ENCODE data around the gene PLXNA2.

PLXNA2 gene

GRCh38 chr1:208243967-208244916, at the start of gene PLXNA2:
TSS of gene PLXNA2 (minus strand) at chr1:208244384. CDS start at chr1:208217922, 26,462 bp downstream.
- peak within 1 kb of the TSS; percentile 66 for H3K4me3 ChIP-seq (ENCODE audit: low read depth, low read length)

DNA sequence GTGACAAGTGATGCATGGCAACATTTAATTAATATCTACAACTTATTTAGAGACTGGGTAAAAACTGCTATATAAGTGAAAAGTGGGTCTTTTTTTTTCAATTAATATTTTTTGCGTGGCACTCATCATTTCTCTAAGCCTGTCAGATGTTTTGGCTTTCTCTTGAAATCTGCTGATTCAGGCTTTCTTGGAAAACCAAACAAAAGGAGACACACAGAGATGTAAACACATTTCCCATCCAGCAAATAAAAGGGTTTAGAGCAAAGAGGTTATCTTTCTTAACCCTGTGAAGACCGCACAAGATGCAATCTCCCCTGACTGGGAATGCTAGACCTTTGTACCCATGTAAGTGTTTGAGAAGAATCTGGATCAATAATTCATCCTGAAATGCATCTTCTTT, 48.7 kb upstream of the PLXNA2 start:
- H3K4me3 ChIP-seq (ENCODE audit: low read depth, low read length): no peak overlapping the region

- H3K4me3 ChIP-seq (ENCODE audit: low read depth, low read length): no peak overlapping the region
Measured at GRCh38 chr1:208291923-208292711, 47.9 kb upstream of the PLXNA2 start.

DNA sequence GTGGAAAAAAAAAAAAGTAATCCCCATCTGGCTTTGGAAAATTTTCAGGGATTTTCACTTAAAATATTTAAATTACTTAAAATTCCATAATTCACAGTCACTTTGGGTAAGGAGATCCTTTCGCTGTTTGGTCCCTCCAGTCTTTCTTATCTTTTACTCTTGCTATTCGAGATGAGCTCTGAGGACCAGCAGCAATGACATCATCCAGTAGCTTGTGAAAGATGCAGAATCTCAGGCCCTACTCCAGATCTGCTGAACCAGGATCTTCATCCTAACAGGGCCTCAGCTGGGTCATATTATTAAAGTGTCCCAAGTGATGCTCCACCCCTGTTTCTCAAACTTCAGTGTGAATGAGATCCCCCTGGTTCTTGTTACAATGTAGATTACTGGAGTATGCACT, 46.9 kb upstream of the PLXNA2 start:
- no peak overlapping the region for H3K4me3 ChIP-seq (ENCODE audit: low read depth, low read length)

- no peak overlapping the region for H3K4me3 ChIP-seq (ENCODE audit: low read depth, low read length)
Measured at GRCh38 chr1:208289716-208290115, 45.5 kb upstream of the PLXNA2 start.

DNA sequence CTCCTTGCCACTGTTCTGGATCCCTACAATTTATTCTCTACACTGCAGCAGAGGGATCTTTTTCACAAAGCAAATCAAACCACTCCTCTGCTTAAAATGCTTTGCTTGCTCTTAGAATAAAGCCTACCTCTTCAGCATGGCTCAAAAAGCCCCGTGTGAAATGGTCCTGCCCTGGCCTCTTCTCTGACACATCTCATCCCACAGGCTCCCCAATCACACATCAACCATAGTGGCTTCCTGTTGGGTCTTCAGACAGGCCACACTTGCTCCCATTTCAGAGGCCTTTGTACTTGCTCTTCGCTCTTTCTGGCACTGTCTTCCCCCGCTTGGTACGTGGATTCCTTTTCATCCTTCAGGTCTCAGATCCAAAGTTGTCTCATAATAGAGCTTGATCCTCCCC, 44.3 kb upstream of the PLXNA2 start:
- no peak overlapping the region for H3K4me3 ChIP-seq (ENCODE audit: low read depth, low read length)

DNA sequence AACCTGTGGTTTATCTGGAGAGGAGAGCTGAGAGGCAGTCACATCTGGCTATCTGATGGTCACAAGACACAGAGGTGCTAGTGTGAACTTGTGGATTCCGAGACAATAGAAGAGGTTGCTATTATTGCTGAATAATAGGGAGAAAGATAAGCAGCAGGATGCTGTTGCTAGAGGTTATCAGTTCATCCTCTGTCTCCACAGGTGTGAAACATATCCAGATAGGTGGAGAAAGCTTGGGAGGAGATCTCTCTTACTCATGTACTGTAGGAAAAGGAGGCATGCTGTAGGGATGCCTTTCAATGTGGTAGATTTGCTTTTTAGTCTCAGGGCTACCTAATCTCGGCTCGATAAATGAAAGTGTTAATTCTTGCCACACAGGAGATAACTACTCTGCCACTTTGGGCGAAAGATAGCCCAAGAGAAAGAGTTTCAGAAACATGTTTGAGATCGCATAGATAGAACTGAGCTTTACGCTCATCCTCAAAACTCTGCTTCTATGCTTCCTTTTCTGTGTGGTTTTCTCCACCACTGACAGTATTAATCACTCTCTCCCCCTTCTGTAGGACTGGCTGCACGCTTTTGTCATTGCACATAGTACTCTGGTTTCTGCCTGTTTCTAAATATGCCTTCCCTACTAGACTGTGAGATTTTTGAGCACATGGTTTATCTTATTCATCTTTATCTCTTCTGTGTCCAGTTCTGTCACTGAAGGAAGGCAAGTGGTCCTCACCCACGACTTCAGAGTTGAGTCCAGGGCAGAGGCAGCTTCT, 36.7 kb upstream of the PLXNA2 start:
- no peak overlapping the region for H3K4me3 ChIP-seq (ENCODE audit: low read depth, low read length)

DNA sequence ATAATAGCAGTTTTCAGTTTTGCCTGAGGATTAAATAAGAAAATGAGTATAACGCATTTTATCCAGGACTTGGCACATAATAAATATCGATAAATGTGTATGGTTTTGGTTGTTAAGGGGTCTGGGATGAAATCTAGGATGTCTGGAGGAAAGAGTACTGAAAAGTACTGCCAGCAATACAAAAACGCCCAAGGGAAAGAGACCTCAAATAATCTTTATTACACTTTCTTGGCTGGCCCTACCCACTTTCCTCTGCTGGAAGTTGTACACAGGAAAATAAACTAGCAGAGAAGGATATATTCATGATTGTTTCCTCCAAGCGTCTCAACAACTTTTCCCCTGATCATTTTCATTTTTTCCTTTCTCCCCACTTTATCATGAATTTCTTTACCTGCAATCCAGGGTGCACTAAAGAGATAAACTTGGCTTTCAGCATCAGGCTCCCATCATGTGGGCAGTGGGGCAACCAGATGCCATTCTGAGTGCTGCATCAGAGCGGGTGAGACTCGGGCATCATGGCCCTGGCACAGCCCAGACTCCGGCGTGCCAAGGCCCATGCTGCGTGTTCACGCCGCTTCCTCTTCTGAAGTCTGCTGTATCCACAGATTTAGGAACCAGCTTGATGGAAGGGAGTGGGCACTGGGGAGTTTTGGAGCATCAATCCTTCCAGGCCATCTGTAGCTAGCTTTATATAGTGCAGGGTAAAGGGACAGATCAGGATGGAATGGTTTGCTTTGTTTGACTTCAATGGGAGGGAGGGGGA, 35.8 kb upstream of the PLXNA2 start:
- no peak overlapping the region for H3K4me3 ChIP-seq (ENCODE audit: low read depth, low read length)

DNA sequence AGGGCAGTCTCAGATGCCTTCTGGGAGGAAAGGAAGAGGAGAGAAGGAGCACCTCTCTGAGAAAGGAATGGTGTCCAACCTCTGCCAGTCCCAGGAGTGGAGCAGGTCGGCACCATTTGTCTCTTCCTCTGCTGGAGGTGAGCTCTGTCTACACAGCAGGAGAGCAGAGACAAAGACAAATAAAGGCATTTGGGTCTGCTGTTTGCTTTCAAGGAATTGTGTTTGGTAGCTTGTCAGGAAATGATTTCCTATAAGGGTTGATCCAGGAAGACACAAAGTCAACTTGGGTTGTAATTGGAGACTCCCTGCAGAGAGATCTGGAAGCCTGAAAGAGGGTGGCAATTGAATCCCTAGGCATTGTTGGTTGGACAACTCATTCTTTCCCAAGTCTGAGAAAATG, 34.5 kb upstream of the PLXNA2 start:
- no peak overlapping the region for H3K4me3 ChIP-seq (ENCODE audit: low read depth, low read length)

DNA sequence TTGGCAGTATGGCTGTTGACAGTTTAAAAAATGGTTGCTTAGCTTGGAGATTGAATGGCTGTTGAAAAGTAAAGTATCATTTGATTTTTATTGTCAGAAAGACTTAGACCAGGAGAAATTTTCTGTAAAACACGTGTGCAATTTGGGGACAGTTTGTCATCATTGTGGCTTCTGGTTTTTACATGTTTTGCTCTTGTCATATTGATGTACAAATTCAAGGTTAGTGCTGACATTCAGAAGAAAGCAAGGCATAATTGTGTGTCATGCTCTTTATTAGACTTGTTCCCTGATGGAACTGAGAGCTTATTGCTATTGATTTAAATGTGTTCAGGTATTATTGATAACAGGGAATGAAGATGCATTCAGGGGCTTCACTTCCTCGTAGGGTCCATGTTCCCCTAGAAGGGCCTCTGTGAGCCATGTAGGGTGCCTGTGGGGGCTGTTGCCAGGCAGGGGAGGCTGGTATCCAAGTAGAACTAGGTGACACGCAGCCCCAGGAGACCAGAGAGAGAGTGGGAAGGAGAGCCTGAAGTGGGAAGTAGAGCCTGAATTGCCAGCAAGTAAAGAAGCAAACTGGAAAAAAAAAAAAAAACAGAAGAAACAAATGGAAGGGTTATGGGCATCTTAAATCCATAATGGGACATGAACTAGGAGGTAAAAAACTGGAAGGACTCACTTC, 32.7 kb upstream of the PLXNA2 start:
- no peak overlapping the region for H3K4me3 ChIP-seq (ENCODE audit: low read depth, low read length)

DNA sequence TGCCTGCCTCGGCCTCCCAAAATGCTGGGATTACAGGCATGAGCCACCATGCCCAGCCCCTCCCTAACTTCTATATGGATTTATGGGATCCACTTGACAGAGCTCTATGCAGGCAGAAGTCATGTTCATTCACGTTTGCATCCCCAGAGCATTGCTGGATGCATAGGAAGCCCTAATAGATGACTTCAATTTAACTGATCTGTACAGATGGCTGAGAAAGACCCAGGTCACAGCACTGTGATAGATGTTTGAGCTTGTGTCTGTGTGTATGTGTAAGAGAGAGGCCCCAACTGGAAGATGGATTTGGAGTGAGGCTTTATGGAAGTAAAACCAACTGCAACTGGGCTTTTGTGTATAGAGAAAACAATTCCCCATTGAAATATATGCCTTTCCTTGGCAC, 30.9 kb upstream of the PLXNA2 start:
- no peak overlapping the region for H3K4me3 ChIP-seq (ENCODE audit: low read depth, low read length)

DNA sequence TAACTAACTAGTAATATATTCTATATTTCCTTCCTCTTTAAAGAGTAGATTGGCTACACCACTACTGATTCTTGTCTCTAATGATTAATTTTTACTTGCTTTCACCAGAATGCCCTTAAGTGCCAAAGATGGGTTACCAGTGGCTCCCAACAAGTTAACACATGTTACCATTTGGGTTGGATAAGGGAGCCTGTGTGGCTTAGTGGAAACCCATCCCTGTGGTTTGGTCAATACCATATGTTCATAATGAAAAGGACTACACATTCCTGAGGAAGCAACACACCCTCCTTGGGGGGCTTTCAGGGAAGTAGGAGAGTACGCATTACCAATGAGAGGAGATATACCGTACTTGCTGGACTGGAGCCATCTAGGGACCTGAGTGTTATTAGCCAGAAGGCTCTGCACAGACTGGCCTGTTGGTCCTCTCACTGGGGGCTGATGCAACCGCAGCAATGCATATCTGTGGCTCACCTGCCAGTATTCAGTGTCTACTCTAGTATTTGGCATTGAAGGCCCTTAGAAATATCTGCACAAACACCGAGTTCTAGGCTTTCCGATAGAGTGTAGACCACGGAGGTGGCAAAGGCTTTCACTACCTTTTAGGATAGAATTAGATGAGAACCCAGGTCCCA, 29.3 kb upstream of the PLXNA2 start:
- no peak overlapping the region for H3K4me3 ChIP-seq (ENCODE audit: low read depth, low read length)

DNA sequence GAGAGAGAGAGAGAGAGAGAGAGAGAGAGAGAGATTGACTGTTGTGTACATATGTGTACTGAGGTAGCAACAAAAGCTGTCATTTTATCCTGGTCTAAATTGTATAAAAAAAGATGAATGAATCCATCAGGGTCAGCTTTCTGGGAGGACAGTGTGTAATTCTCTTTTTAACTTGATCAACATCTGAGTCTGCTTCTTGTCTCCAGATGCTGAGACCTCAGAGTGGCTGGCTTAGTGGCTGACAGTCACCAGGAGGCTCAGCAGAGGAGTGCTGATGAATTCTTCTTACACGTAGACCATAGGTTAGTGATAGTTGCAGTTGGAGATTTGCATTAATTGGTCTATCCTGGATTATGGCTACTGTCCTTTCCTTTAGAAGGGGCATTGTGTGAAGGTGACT, 28.5 kb upstream of the PLXNA2 start:
- H3K4me3 ChIP-seq (ENCODE audit: low read depth, low read length): no peak overlapping the region

GRCh38 chr1:208272311-208272710, 28.1 kb upstream of the PLXNA2 start:
- H3K4me3 ChIP-seq (ENCODE audit: low read depth, low read length): no peak overlapping the region

DNA sequence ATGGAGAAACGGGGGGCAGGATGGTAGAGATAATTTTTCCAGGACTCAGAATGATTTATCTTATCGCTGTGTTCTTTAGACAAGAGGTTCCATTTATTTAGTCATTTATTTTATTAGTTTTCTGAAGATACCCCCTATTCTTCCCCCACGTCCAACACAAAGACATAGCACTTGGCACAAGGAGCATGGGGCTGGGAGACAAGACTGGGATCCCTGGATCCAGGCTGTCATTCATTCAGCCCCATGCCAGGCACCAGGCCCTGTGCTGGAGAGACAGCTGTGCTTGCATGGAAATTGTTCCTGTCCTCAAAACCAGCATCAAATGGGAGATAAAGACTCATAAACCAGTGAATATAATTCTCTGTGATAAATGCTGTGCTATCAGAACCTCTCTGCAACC, 27.1 kb upstream of the PLXNA2 start:
- H3K4me3 ChIP-seq (ENCODE audit: low read depth, low read length): no peak overlapping the region

DNA sequence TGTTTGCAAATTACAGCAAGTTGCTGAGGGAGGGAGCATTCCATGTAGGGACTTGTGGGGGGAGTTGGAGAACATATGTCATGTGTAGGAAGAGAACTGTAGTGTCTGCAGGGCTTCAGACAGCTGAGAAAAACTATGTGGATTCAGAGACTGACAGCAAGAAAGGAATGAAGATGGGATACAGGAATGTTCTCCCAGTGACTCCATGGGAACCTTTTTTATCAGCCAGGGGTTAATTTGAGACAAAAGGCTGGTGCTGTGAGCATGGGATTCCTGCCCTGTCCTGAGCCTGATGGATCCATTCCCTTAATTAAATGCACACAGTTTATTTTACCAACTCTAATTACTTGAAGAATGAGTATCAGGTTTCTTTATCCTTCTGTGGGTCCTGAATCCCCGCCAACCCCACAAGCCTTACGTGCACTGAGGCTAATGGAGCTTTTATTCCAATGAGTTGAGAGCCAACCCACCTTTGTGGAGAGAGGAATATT, 26.5 kb upstream of the PLXNA2 start:
- no peak overlapping the region for H3K4me3 ChIP-seq (ENCODE audit: low read depth, low read length)

DNA sequence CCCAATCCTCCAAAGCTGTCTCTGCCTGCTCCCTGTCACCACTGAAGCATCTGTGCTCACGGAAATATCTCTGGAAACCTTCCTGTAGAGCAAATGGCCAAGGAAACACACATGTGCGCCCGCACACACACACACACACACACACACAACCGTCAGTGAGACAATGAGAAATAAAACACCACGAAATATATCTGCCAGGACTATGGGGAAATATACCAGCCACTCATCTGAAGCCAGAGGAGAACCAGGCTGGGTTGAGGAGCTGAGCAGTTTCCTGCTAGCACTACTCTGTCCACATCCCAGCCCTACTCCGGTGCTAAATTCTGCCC, 25.1 kb upstream of the PLXNA2 start:
- H3K4me3 ChIP-seq (ENCODE audit: low read depth, low read length): no peak overlapping the region

GRCh38 chr1:208268541-208269337, 24.6 kb upstream of the PLXNA2 start:
- H3K4me3 ChIP-seq (ENCODE audit: low read depth, low read length): no peak overlapping the region

GRCh38 chr1:208265525-208265924, 21.3 kb upstream of the PLXNA2 start:
- H3K4me3 ChIP-seq (ENCODE audit: low read depth, low read length): no peak overlapping the region

All from iPS-11a (cell line).